ENCODE measurements around the gene CSGALNACT2.
"Not testable (repeated sequence)": the region's sequence is repeated elsewhere in the genome, so short reads cannot be mapped to it uniquely, and the experiment has no call there.

Gene CSGALNACT2

DNA sequence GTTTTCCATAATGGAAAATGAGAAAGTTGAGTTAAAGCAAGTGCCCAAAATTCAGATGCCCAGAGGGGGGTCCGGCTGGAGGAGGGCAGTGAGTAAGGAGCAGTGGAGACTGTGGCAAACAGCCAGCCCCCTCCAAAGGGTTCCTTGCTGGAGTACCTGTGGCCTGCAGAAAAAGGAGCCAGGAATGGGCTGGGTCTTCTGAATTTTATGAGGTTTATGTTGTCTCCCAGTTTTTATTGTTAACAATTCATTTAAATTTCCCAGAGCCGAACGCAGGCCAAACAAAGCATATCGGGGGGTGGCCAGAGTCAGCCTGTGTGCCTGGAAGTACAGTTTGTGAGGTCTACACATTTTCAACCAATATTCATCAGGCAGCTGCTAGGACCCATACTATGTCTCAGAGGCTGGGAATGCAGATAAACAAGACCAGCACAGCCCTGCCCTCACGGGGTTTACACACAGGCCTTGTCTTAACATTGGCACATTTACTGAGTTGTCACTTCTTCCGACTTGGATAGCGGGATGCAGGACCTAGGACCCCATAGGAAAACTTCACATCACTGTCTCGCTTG is 12.9 kb upstream of the CSGALNACT2 start:
- no peak for DNase-seq

DNA sequence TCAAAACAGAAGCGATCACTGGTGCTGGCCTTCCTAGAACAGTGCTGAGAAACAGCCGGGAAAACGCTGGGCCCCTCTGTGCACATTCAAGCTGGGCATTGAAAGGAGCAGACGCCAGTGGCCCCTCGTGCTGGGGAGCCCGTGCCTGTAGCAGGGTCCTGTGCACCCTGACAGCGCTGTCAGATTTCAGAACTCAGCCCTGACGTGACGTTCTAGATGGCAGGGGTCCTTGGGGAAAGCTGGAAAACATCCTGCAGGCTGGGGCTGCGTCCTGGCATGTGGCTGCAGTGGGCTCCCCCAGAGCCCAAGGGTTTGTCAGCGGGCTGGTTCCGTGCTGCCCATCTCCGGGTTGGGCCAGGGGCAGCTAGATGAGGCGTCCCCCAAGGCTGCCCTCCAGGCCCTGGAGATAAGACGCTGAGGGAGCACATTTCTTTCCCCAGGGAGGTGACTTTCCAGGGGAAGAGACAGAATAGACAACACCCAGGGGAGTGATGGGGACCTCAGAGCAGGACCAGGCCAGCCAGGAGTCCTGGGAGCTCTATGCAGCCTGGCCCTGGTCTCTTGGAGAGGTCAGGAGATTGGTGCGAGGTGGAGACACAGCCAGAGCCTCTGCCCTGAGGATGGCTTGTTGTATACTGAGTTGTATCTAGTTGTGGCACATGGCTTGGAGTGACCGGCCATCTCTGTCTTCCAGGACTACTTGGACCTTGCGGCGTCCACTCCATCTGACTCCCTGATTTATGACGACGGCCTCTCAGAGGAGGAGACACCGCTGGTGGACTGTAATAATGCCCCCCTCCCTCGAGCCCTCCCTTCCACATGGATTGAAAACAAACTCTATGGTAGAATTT is 12.1 kb upstream of the CSGALNACT2 start:
- no peak for DNase-seq

GRCh38 chr10:43126759-43127424 is 11.4 kb upstream of the CSGALNACT2 start:
- no peak for DNase-seq

GRCh38 chr10:43127442-43127841 is 10.8 kb upstream of the CSGALNACT2 start:
- no peak for DNase-seq

GRCh38 chr10:43128331-43128730 is 9.9 kb upstream of the CSGALNACT2 start:
- no peak for DNase-seq

GRCh38 chr10:43128958-43129706 is 9.1 kb upstream of the CSGALNACT2 start:
- no peak for DNase-seq

GRCh38 chr10:43130770-43131171 is 7.5 kb upstream of the CSGALNACT2 start:
- no peak for DNase-seq

DNA sequence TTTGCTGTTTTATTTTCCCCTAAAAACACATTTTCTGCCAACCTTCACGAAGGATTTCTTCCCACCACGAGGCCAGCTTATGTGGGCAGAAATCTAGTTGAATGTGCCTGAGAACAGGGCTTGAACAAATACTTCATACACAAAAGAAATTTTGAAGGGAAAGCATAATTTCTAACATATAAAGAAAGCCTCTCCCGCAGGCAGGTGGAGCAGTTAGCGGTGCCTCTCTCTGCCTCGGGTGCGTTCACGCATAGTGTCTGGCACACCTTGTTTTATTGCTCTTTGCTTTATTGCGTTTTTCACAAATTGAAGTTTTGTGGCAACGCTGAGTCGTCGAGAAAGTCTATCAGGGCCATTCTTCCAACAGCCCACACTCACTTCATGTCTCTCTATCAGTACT is 7.0 kb upstream of the CSGALNACT2 start:
- no peak for DNase-seq

DNA sequence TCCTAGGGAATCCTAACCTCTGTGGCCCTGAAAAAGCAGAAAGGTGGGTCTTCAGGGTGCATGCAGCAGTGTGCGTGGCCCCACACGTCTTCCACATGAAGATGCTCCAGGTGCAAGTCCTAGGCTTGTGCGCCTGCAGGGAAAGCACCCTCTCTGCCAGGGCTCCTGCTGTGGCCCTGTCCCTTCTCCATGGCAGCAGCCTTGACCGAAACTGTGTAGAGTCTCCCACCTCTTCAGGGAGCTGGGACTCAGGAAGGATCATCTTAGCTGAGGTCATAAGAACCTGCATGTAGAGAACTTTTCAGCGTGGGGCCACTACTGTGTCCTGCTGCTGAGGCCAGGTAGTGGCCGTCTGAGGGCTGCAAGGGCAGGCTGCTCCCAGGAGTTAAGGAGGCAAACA is 6.3 kb upstream of the CSGALNACT2 start:
- DNase-seq = no peak

GRCh38 chr10:43132867-43133787 is 5.1 kb upstream of the CSGALNACT2 start:
- DNase-seq = no peak

DNA sequence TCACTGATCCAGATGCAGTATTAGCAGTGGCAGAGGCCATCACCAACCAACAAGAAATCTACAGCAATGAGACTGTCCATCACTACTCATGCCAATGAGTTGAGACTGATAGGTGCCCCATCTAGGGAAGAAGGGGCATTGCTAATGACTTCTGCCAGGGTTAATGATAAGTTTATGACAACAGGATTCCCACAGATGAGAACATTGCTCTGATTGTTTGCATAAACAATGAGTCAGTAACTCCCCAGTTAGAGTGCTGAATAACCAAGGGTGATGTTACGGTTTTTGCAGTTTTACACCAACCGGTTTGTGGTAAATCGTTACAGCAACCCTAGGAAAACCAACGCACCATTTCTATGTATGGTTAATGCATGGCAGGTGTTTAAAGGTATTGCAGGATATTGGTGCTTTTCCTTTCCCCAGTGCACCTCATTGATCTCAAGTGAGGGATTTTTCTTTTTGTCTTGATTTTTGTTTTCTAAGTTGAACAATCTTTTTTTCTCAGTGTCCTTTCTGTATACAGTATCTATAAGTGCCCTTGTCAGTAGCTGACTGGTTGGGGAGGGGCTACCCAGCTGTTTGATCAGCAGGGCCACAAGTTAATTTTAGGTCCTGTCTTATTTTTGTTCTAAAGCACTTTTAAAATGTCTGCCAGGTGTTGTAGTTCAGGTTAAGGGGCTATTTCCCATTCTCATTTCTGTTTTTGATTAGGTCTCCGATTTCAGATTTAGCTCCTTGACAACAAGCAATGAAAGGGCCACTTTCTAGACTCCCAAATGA is 3.9 kb upstream of the CSGALNACT2 start:
- DNase-seq = no peak

- no peak for DNase-seq
Observed at GRCh38 chr10:43135064-43135463, 3.2 kb upstream of the CSGALNACT2 start.

DNA sequence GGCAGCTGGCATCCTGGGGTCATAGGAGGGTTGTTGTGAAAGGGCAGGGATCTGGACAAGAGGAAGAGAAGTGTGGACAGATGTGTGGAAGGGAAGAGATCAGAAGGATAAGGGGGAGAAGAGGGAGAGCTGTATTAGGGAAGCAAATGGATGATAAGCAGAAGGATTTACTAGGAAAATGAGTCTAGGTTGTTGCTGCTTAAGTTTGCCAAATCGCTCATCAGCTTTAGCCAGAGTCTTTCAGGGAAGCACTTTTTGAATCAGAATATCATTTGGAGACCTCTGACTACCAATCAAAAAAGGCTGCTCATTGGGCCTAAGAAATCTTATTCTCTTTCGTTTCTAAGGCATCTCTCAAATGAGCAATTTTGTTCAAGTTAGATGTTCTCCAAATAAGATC is 2.6 kb upstream of the CSGALNACT2 start:
- no peak for DNase-seq

DNA sequence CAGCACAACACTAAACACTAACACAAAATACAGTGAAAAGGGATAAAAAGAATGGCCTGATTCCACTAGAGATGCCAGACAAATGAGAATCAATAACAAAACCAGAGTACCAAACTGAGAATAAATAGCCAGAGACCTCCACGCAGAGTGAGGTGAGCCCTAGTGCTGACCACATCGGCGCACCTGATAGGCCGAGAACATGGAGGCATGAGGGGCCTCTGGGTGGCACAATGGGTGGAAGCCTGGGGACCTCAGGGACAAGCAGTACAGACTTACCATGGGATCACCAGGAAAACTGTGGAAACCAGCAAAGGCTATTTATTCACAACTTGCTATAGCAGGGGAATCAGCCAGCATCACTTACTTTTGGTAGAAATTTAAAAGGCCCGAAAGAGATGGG is 1.8 kb upstream of the CSGALNACT2 start:
- no peak for DNase-seq

- no peak for DNase-seq
Observed at GRCh38 chr10:43136995-43137716, 1.1 kb upstream of the CSGALNACT2 start.

- peak; percentile 20 for DNase-seq
Observed at GRCh38 chr10:43137717-43138020, 576 bp upstream of the CSGALNACT2 start.

GRCh38 chr10:43138757-43139241 is 554 bp downstream of the CSGALNACT2 start:
- peak; percentile 44 for DNase-seq

GRCh38 chr10:43141421-43141820 is 3.2 kb downstream of the CSGALNACT2 start:
- no peak for DNase-seq

- no peak for DNase-seq
Observed at GRCh38 chr10:43145311-43145710, 7.1 kb downstream of the CSGALNACT2 start.

DNA sequence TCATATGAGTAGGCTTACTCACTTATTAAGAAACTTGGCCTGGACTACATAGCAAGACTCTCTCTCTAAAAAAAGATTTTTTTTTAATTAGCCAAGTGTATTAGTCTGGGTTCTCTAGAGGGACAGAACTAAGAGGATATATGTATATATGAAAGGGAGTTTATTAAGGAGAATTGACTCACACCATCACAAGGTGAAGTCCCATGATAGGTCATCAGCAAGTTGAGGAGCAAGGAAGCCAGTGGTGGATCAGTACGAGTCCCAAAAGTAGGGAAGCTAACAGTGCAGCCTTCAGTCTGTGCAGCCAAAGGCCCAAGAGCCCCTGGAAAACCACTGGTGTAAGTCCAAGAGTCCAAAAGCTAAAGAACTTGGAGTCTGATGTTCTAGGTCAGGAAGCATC is 7.7 kb downstream of the CSGALNACT2 start:
- not testable (repeated sequence) for DNase-seq

DNA sequence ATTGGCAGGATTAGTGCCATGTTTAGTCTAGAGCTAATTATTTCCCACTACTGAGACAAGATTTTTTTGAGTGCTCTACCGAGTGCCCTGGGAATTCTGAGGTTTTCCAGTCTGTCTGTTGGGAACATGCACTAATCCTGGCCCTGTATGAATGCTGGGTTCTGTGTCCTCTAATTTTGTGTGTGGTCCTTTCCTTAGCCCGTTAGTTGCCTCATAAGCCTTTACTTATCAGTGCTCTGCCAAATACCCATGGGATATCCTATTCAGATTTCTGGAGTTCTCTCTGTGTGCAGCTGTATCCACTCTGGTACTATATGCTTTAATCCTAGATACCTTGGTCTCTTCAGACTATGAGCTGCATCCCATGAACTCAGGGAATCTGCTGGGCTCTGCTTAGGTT is 13.1 kb downstream of the CSGALNACT2 start:
- DNase-seq = no peak

Data from activated T-cell treated with anti-CD3 and anti-CD28 coated beads for 4 hours (primary cell).